SH-SY5Y (cell line): ENCODE results near the gene MAP4K3.

Source experiments
- GATA2 ChIP-seq: IDR thresholded peaks from 2 replicates; pipeline ENCODE4 v1.6.1; 2011; ENCODE audit warnings: mild to moderate bottlenecking, low read depth, low read length
- GATA3 ChIP-seq: IDR thresholded peaks from 2 replicates; pipeline ENCODE4 v1.6.1; 2011; ENCODE audit warnings: low read depth, mild to moderate bottlenecking, low read length, moderate library complexity

DNA sequence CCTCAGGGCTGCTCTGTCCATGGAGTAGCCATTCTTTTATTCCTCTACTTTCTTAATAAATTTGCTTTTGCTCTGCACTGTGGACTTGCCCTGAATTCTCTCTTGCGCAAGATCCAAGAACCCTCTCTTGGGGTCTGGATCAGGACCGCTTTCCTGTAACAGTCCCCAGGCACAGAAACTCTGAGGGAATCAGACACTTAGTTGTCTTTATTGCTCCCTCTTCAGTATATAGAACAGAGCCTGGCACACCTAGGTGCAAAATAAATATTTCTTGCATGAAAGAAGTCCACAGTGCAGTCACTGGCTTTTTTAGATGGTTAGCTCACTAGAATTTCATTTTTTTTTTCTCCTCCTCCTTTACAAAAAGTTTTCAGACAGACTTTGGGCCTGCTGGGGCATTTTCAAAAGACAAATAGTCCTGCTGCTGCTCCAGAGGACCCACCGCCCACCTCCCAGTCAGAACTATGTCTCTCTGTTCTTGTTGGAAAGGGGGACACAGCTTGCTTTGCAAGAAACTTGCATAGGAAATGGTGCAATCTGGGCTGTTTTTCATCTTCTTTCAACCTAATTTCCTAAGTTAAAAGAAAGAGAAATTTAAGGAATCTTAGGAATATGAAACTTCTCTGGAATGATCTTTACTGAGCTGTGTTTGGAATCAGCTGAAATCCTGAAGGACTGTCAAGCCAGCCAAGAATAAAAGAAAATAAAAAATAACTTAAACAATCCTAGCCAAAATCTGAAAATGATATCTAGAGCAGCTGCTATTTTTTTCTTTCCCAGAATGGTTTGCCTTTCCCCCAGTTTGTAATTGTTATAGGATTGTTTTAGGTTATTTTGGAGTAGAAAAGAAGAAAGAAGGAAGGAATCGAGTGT, 31.7 kb upstream of the MAP4K3 start:
- TF ChIP-seq GATA2 (no peak), GATA3 (no peak)
